ENCODE results near the gene LRRC4C. TPM values are rescaled to one million over a fixed set of nuclear protein-coding genes. Genes with fewer than 3 reads are reported as not detected.
"Not testable (repeated sequence)": the region's sequence is repeated elsewhere in the genome, so short reads cannot be mapped to it uniquely, and the experiment has no call there.

LRRC4C gene
- total RNA-seq, 1 donor from 2014 or later = 2.1 TPM

GRCh38 chr11:41031551-41032060 lies 427.8 kb downstream of the LRRC4C start:
- Histone ChIP-seq H3K27me3 (ENCODE audit: control insufficient read depth in 3 of 3, insufficient read depth in 3 of 3, low read length in 3 of 3) (no peaks in the 10 kb centered on the region), H3K9me3 (ENCODE audit: control insufficient read depth in 3 of 3, low read length in 3 of 3) (no peaks in the 10 kb centered on the region), H3K36me3 (ENCODE audit: control insufficient read depth in 3 of 3, insufficient read depth in 3 of 3, low read length in 3 of 3) (no peaks in the 10 kb centered on the region), H3K4me1 (ENCODE audit: control insufficient read depth in 3 of 3, insufficient read depth in 3 of 3, low read length in 3 of 3) (no peaks in the 10 kb centered on the region), H3K4me3 (ENCODE audit: low read length in 3 of 3) (no peak overlapping the region), H3K9ac (ENCODE audit: low read depth in 1 of 3, low read length in 3 of 3) (no peak overlapping the region), H3K27ac (ENCODE audit: low read depth, low read length) (no peak overlapping the region)

GRCh38 chr11:41020259-41020658 lies 439.2 kb downstream of the LRRC4C start:
- Histone ChIP-seq H3K9me3 (ENCODE audit: control insufficient read depth in 3 of 3, low read length in 3 of 3) (no peaks in the 10 kb centered on the region), H3K4me1 (ENCODE audit: control insufficient read depth in 3 of 3, insufficient read depth in 3 of 3, low read length in 3 of 3) (no peaks in the 10 kb centered on the region), H3K36me3 (ENCODE audit: control insufficient read depth in 3 of 3, insufficient read depth in 3 of 3, low read length in 3 of 3) (no peaks in the 10 kb centered on the region), H3K27ac (ENCODE audit: low read depth, low read length) (no peak overlapping the region), H3K27me3 (ENCODE audit: control insufficient read depth in 3 of 3, insufficient read depth in 3 of 3, low read length in 3 of 3) (no peaks in the 10 kb centered on the region), H3K4me3 (ENCODE audit: low read length in 3 of 3) (no peak overlapping the region), H3K9ac (ENCODE audit: low read depth in 1 of 3, low read length in 3 of 3) (no peak overlapping the region)

GRCh38 chr11:41019666-41020065 lies 439.8 kb downstream of the LRRC4C start:
- not testable (repeated sequence) for H3K4me1 ChIP-seq (ENCODE audit: control insufficient read depth in 3 of 3, insufficient read depth in 3 of 3, low read length in 3 of 3); H3K27ac ChIP-seq (ENCODE audit: low read depth, low read length); H3K36me3 ChIP-seq (ENCODE audit: control insufficient read depth in 3 of 3, insufficient read depth in 3 of 3, low read length in 3 of 3); H3K27me3 ChIP-seq (ENCODE audit: control insufficient read depth in 3 of 3, insufficient read depth in 3 of 3, low read length in 3 of 3); H3K9me3 ChIP-seq (ENCODE audit: control insufficient read depth in 3 of 3, low read length in 3 of 3); H3K9ac ChIP-seq (ENCODE audit: low read depth in 1 of 3, low read length in 3 of 3); H3K4me3 ChIP-seq (ENCODE audit: low read length in 3 of 3)

GRCh38 chr11:41018224-41018623 lies 441.2 kb downstream of the LRRC4C start:
- Histone ChIP-seq H3K9me3 (ENCODE audit: control insufficient read depth in 3 of 3, low read length in 3 of 3) (no peaks in the 10 kb centered on the region), H3K27ac (ENCODE audit: low read depth, low read length) (no peak overlapping the region), H3K9ac (ENCODE audit: low read depth in 1 of 3, low read length in 3 of 3) (no peak overlapping the region), H3K27me3 (ENCODE audit: control insufficient read depth in 3 of 3, insufficient read depth in 3 of 3, low read length in 3 of 3) (no peaks in the 10 kb centered on the region), H3K4me3 (ENCODE audit: low read length in 3 of 3) (no peak overlapping the region), H3K4me1 (ENCODE audit: control insufficient read depth in 3 of 3, insufficient read depth in 3 of 3, low read length in 3 of 3) (no peaks in the 10 kb centered on the region), H3K36me3 (ENCODE audit: control insufficient read depth in 3 of 3, insufficient read depth in 3 of 3, low read length in 3 of 3) (no peaks in the 10 kb centered on the region)

GRCh38 chr11:41010361-41011050 lies 448.9 kb downstream of the LRRC4C start:
- Histone ChIP-seq H3K4me1 (ENCODE audit: control insufficient read depth in 3 of 3, insufficient read depth in 3 of 3, low read length in 3 of 3) (no peaks in the 10 kb centered on the region), H3K9me3 (ENCODE audit: control insufficient read depth in 3 of 3, low read length in 3 of 3) (peaks cover 0 to 2% (median 0%) of the 10 kb centered on the region in 3 donors), H3K27ac (ENCODE audit: low read depth, low read length) (no peak overlapping the region), H3K27me3 (ENCODE audit: control insufficient read depth in 3 of 3, insufficient read depth in 3 of 3, low read length in 3 of 3) (no peaks in the 10 kb centered on the region), H3K36me3 (ENCODE audit: control insufficient read depth in 3 of 3, insufficient read depth in 3 of 3, low read length in 3 of 3) (no peaks in the 10 kb centered on the region), H3K4me3 (ENCODE audit: low read length in 3 of 3) (no peak overlapping the region), H3K9ac (ENCODE audit: low read depth in 1 of 3, low read length in 3 of 3) (no peak overlapping the region)

- H3K9me3 ChIP-seq (ENCODE audit: control insufficient read depth in 3 of 3, low read length in 3 of 3) = peaks cover 0 to 2% (median 0%) of the 10 kb centered on the region in 3 donors
- no peak overlapping the region for H3K4me3 ChIP-seq (ENCODE audit: low read length in 3 of 3)
- no peaks in the 10 kb centered on the region for H3K4me1 ChIP-seq (ENCODE audit: control insufficient read depth in 3 of 3, insufficient read depth in 3 of 3, low read length in 3 of 3)
- H3K27me3 ChIP-seq (ENCODE audit: control insufficient read depth in 3 of 3, insufficient read depth in 3 of 3, low read length in 3 of 3) = no peaks in the 10 kb centered on the region
- H3K27ac ChIP-seq (ENCODE audit: low read depth, low read length) = no peak overlapping the region
- H3K36me3 ChIP-seq (ENCODE audit: control insufficient read depth in 3 of 3, insufficient read depth in 3 of 3, low read length in 3 of 3) = no peaks in the 10 kb centered on the region
- no peak overlapping the region for H3K9ac ChIP-seq (ENCODE audit: low read depth in 1 of 3, low read length in 3 of 3)
Observed at GRCh38 chr11:41005986-41006385, 453.5 kb downstream of the LRRC4C start.

- no peaks in the 10 kb centered on the region for H3K36me3 ChIP-seq (ENCODE audit: control insufficient read depth in 3 of 3, insufficient read depth in 3 of 3, low read length in 3 of 3)
- H3K4me3 ChIP-seq (ENCODE audit: low read length in 3 of 3) = no peak overlapping the region
- no peaks in the 10 kb centered on the region for H3K4me1 ChIP-seq (ENCODE audit: control insufficient read depth in 3 of 3, insufficient read depth in 3 of 3, low read length in 3 of 3)
- H3K9ac ChIP-seq (ENCODE audit: low read depth in 1 of 3, low read length in 3 of 3) = no peak overlapping the region
- H3K9me3 ChIP-seq (ENCODE audit: control insufficient read depth in 3 of 3, low read length in 3 of 3) = no peaks in the 10 kb centered on the region
- H3K27ac ChIP-seq (ENCODE audit: low read depth, low read length) = no peak overlapping the region
- no peaks in the 10 kb centered on the region for H3K27me3 ChIP-seq (ENCODE audit: control insufficient read depth in 3 of 3, insufficient read depth in 3 of 3, low read length in 3 of 3)
Observed at GRCh38 chr11:41003339-41004282, 455.8 kb downstream of the LRRC4C start.

GRCh38 chr11:40998920-40999319 lies 460.5 kb downstream of the LRRC4C start:
- Histone ChIP-seq H3K27me3 (ENCODE audit: control insufficient read depth in 3 of 3, insufficient read depth in 3 of 3, low read length in 3 of 3) (no peaks in the 10 kb centered on the region), H3K4me3 (ENCODE audit: low read length in 3 of 3) (no peak overlapping the region), H3K9ac (ENCODE audit: low read depth in 1 of 3, low read length in 3 of 3) (no peak overlapping the region), H3K36me3 (ENCODE audit: control insufficient read depth in 3 of 3, insufficient read depth in 3 of 3, low read length in 3 of 3) (no peaks in the 10 kb centered on the region), H3K27ac (ENCODE audit: low read depth, low read length) (no peak overlapping the region), H3K4me1 (ENCODE audit: control insufficient read depth in 3 of 3, insufficient read depth in 3 of 3, low read length in 3 of 3) (no peaks in the 10 kb centered on the region), H3K9me3 (ENCODE audit: control insufficient read depth in 3 of 3, low read length in 3 of 3) (no peaks in the 10 kb centered on the region)

- Histone ChIP-seq H3K9ac (ENCODE audit: low read depth in 1 of 3, low read length in 3 of 3) (no peak overlapping the region), H3K4me1 (ENCODE audit: control insufficient read depth in 3 of 3, insufficient read depth in 3 of 3, low read length in 3 of 3) (no peaks in the 10 kb centered on the region), H3K4me3 (ENCODE audit: low read length in 3 of 3) (no peak overlapping the region), H3K9me3 (ENCODE audit: control insufficient read depth in 3 of 3, low read length in 3 of 3) (no peaks in the 10 kb centered on the region), H3K27ac (ENCODE audit: low read depth, low read length) (no peak overlapping the region), H3K36me3 (ENCODE audit: control insufficient read depth in 3 of 3, insufficient read depth in 3 of 3, low read length in 3 of 3) (no peaks in the 10 kb centered on the region), H3K27me3 (ENCODE audit: control insufficient read depth in 3 of 3, insufficient read depth in 3 of 3, low read length in 3 of 3) (no peaks in the 10 kb centered on the region)
Observed at GRCh38 chr11:40987776-40988435, 471.5 kb downstream of the LRRC4C start.
